HG03060 (cell line): ENCODE data around the gene CENPE.

Source experiments
- ATAC-seq: cut with Tn5 transposase; IDR thresholded peaks from one replicate; pipeline ENCODE4 v1.9.1; 2021; ENCODE audit warnings: low read depth, moderate number of reproducible peaks; ENCODE audit not compliant: unreplicated experiment

Gene CENPE

GRCh38 chr4:103076747-103077347, 121.3 kb downstream of the CENPE start, which contains the start of gene SLC9B2:
TSS of gene SLC9B2 (minus strand) at chr4:103076761. CDS start at chr4:103067550, 9,211 bp downstream.
- peak; percentile 26 for ATAC-seq

- ATAC-seq: peak; percentile 26
Observed at GRCh38 chr4:103075894-103076746, 122.0 kb downstream of the CENPE start.

- no peak for ATAC-seq
Observed at GRCh38 chr4:103075435-103075893, 122.7 kb downstream of the CENPE start.

- peak; percentile 33 for ATAC-seq
Observed at GRCh38 chr4:103074744-103075434, 123.3 kb downstream of the CENPE start.

- no peak for ATAC-seq
Observed at GRCh38 chr4:103073792-103074438, 124.2 kb downstream of the CENPE start.

GRCh38 chr4:103067841-103068547, 130.1 kb downstream of the CENPE start:
- no peak for ATAC-seq

GRCh38 chr4:103060453-103061148, 137.5 kb downstream of the CENPE start:
- ATAC-seq: no peak
